Measurements from ENCODE around the gene LILRA2.
"Not testable (repeated sequence)": the region's sequence is repeated elsewhere in the genome, so short reads cannot be mapped to it uniquely, and the experiment has no call there.

The LILRA2 gene

DNA sequence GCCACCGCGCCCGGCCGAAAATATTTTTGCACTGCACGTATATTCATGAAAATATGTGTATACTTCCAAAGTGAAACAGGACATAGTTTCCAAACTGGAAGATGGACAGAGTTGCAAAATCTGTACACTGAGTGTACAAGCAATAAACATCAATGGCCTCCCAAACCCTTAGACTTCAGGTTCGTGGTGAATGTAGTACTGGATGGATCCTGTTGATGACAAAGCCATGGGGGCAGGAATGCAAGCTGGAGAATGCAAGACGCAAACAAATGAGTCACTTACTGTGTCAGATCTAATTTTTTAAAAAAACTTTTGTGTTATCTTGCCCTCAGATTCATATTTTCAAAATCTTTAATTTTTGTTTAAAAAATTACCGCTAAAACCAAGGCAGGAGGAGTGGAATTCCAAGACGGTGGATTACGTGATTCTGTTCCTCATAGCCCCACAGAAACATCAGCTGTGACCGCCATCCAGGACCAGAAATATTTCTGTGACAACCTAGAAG, 12.7 kb upstream of the LILRA2 start:
- H3K27me3 ChIP-seq (ENCODE audit: insufficient read depth, poor library complexity, severe bottlenecking), result no peaks in the 10 kb centered on the region
- no peak overlapping the region for H3K27ac ChIP-seq (replicated peaks)
- no peak for DNase-seq (ENCODE audit: low read depth in 1 of 2, low spot score in 1 of 2)
- no peak overlapping the region for H3K4me3 ChIP-seq (replicated peaks; ENCODE audit: insufficient read depth, low read length)
- TF ChIP-seq SPI1 (IDR thresholded peaks at IDR 0.05; ENCODE audit: borderline replicate concordance, low read depth), result no peak

DNA sequence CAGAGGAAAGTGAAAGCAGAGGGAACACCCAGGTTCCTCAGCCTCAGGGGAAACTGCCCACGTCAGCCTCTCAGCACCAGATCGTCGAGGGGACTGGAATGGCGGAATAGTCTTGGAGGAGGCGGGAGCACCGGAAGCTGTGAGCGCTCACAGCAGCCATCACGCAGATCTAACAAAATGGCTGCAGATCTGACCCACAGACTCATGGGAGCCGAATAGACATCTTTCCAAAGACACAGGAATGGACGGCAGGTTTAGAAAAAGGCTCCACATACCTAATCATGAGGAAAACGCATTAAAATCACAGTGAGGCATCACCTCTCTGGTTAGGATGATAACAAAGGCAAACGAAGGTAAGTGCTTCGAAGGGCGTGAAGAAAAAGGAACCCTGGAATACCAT, 11.8 kb upstream of the LILRA2 start:
- TF ChIP-seq GABPA (IDR thresholded peaks at IDR 0.05; ENCODE audit: low read depth) (no peak), SPI1 (IDR thresholded peaks at IDR 0.05; ENCODE audit: borderline replicate concordance, low read depth) (no peak), POLR2AphosphoS5 (IDR thresholded peaks at IDR 0.05; ENCODE audit: low read depth) (no peak)
- TF ChIP-seq, protein P1, sequence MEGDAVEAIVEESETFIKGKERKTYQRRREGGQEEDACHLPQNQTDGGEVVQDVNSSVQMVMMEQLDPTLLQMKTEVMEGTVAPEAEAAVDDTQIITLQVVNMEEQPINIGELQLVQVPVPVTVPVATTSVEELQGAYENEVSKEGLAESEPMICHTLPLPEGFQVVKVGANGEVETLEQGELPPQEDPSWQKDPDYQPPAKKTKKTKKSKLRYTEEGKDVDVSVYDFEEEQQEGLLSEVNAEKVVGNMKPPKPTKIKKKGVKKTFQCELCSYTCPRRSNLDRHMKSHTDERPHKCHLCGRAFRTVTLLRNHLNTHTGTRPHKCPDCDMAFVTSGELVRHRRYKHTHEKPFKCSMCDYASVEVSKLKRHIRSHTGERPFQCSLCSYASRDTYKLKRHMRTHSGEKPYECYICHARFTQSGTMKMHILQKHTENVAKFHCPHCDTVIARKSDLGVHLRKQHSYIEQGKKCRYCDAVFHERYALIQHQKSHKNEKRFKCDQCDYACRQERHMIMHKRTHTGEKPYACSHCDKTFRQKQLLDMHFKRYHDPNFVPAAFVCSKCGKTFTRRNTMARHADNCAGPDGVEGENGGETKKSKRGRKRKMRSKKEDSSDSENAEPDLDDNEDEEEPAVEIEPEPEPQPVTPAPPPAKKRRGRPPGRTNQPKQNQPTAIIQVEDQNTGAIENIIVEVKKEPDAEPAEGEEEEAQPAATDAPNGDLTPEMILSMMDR (IDR thresholded peaks at IDR 0.05; ENCODE audit: insufficient read depth, low read length), result no peak
- TF ChIP-seq, protein P2, sequence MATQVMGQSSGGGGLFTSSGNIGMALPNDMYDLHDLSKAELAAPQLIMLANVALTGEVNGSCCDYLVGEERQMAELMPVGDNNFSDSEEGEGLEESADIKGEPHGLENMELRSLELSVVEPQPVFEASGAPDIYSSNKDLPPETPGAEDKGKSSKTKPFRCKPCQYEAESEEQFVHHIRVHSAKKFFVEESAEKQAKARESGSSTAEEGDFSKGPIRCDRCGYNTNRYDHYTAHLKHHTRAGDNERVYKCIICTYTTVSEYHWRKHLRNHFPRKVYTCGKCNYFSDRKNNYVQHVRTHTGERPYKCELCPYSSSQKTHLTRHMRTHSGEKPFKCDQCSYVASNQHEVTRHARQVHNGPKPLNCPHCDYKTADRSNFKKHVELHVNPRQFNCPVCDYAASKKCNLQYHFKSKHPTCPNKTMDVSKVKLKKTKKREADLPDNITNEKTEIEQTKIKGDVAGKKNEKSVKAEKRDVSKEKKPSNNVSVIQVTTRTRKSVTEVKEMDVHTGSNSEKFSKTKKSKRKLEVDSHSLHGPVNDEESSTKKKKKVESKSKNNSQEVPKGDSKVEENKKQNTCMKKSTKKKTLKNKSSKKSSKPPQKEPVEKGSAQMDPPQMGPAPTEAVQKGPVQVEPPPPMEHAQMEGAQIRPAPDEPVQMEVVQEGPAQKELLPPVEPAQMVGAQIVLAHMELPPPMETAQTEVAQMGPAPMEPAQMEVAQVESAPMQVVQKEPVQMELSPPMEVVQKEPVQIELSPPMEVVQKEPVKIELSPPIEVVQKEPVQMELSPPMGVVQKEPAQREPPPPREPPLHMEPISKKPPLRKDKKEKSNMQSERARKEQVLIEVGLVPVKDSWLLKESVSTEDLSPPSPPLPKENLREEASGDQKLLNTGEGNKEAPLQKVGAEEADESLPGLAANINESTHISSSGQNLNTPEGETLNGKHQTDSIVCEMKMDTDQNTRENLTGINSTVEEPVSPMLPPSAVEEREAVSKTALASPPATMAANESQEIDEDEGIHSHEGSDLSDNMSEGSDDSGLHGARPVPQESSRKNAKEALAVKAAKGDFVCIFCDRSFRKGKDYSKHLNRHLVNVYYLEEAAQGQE (IDR thresholded peaks at IDR 0.05; ENCODE audit: insufficient replicate concordance, low read depth), result no peak
- no peak overlapping the region for H3K27ac ChIP-seq (replicated peaks)
- H3K4me3 ChIP-seq (replicated peaks; ENCODE audit: insufficient read depth, low read length), result no peak overlapping the region
- no peak for DNase-seq (ENCODE audit: low read depth in 1 of 2, low spot score in 1 of 2)
- no peaks in the 10 kb centered on the region for H3K27me3 ChIP-seq (ENCODE audit: insufficient read depth, poor library complexity, severe bottlenecking)

DNA sequence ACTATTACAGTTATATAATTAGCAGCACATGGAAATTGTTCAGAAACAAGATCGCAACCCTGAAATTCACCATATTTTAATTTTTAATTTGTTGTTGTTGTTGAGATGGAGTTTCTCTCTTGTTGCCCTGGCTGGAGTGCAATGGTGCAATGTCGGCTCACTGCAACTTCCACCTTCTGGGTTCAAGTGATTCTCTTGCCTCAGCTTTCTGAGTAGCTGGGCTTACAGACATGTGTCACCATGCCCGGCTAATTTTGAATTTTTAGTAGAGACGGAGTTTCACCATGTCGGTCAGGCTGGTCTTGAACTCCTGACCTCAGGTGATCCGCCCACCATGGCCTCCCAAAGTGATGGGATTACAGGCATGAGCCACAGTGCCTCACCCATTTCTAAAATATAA, 10.4 kb upstream of the LILRA2 start:
- DNase-seq (ENCODE audit: low read depth in 1 of 2, low spot score in 1 of 2); H3K4me3 ChIP-seq (replicated peaks; ENCODE audit: insufficient read depth, low read length); H3K27me3 ChIP-seq (ENCODE audit: insufficient read depth, poor library complexity, severe bottlenecking); H3K27ac ChIP-seq (replicated peaks): not testable (repeated sequence)

DNA sequence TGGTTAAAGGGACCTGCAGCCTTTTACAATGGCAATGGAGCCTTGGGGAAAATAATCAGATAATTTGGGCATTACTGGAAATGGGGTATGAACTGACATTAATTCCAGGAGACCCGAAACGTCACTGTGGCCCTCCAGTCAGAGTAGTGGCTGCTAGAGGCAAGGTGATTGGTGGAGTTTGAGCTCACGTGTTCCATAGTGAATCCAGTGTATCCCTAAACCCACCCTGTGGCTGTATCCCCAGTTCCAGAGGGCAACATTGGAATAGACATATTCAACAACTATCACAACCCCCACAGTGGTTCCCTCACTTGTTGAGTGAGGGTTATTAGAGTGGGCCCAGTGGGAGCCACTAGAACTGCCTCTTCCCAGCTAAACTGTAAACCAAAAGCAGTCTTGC, 3.3 kb upstream of the LILRA2 start:
- Histone ChIP-seq H3K27me3 (ENCODE audit: insufficient read depth, poor library complexity, severe bottlenecking) (no peaks in the 10 kb centered on the region), H3K4me3 (replicated peaks; ENCODE audit: insufficient read depth, low read length) (no peak overlapping the region), H3K27ac (replicated peaks) (no peak overlapping the region)
- no peak for DNase-seq (ENCODE audit: low read depth in 1 of 2, low spot score in 1 of 2)
- TF ChIP-seq, protein P1 (IDR thresholded peaks at IDR 0.05; ENCODE audit: insufficient read depth, low read length), result no peak
- no peak for TF ChIP-seq GABPA (IDR thresholded peaks at IDR 0.05; ENCODE audit: low read depth)
- no peak for TF ChIP-seq POLR2AphosphoS5 (IDR thresholded peaks at IDR 0.05; ENCODE audit: low read depth)
- no peak for TF ChIP-seq SPI1 (IDR thresholded peaks at IDR 0.05; ENCODE audit: borderline replicate concordance, low read depth)
- TF ChIP-seq, protein P2 (IDR thresholded peaks at IDR 0.05; ENCODE audit: insufficient replicate concordance, low read depth), result no peak
